TTC549 (cell line): ENCODE results near the gene TRMT44.
A peak's percentile ranks its signal among the peaks of the same experiment; 100 is the strongest.

Experiments
- FAIRE-seq: peaks from 2 replicates; lab custom pipeline; 2012; peaks lifted over from hg19 to GRCh38; lab: Jason Lieb, UNC

TRMT44 gene

GRCh38 chr4:8435656-8436121, 4.9 kb upstream of the TRMT44 start:
- FAIRE-seq = no peak

- no peak for FAIRE-seq
Observed at GRCh38 chr4:8437281-8437680, 3.3 kb upstream of the TRMT44 start.

GRCh38 chr4:8438743-8439142, 1.8 kb upstream of the TRMT44 start:
- no peak for FAIRE-seq

GRCh38 chr4:8439168-8439567, 1.4 kb upstream of the TRMT44 start:
- FAIRE-seq = peak; percentile 7

- FAIRE-seq = no peak
Observed at GRCh38 chr4:8439914-8440491, 574 bp upstream of the TRMT44 start.

GRCh38 chr4:8441499-8442091, 1.0 kb downstream of the TRMT44 start:
- no peak for FAIRE-seq

GRCh38 chr4:8442596-8443358, 2.2 kb downstream of the TRMT44 start:
- no peak for FAIRE-seq

GRCh38 chr4:8443801-8444200, 3.2 kb downstream of the TRMT44 start:
- no peak for FAIRE-seq

GRCh38 chr4:8446122-8446521, 5.5 kb downstream of the TRMT44 start:
- FAIRE-seq = no peak

- no peak for FAIRE-seq
Observed at GRCh38 chr4:8451440-8452182, 11.0 kb downstream of the TRMT44 start.

- FAIRE-seq = no peak
Observed at GRCh38 chr4:8453957-8454356, 13.4 kb downstream of the TRMT44 start.

- FAIRE-seq = no peak
Observed at GRCh38 chr4:8457646-8458252, 17.2 kb downstream of the TRMT44 start.

- FAIRE-seq = no peak
Observed at GRCh38 chr4:8459867-8460445, 19.4 kb downstream of the TRMT44 start.

GRCh38 chr4:8461086-8461485, 20.5 kb downstream of the TRMT44 start:
- no peak for FAIRE-seq

- FAIRE-seq = no peak
Observed at GRCh38 chr4:8461616-8462015, 21.0 kb downstream of the TRMT44 start.

- no peak for FAIRE-seq
Observed at GRCh38 chr4:8463811-8464210, 23.2 kb downstream of the TRMT44 start.

GRCh38 chr4:8464381-8464780, 23.8 kb downstream of the TRMT44 start:
- no peak for FAIRE-seq

GRCh38 chr4:8465615-8466611, 25.3 kb downstream of the TRMT44 start:
- no peak for FAIRE-seq

- no peak for FAIRE-seq
Observed at GRCh38 chr4:8467016-8467415, 26.4 kb downstream of the TRMT44 start.

GRCh38 chr4:8468746-8469535, 28.4 kb downstream of the TRMT44 start:
- no peak for FAIRE-seq
